Measurements from ENCODE around the gene CACNA1C. TPM values are rescaled to one million over a fixed set of nuclear protein-coding genes. Genes with fewer than 3 reads are reported as not detected.

The CACNA1C gene
- total RNA-seq, 1 experiment from 2014 or later, result 1.1 TPM

- no peak overlapping the region for H3T11ph ChIP-seq (ENCODE audit: low read length)
- no peak for DNase-seq
- peaks cover 4 to 6% of the 10 kb centered on the region in 2 experiments; a peak in 4 of 5 replicates for H3K9me3 Mint-ChIP-seq
- H3K36me3 Mint-ChIP-seq (ENCODE audit: insufficient read depth in 1 of 3, low read depth in 3 of 3), result peaks cover 0 to 10% (median 0%) of the 10 kb centered on the region in 3 experiments; a peak in 2 of 7 replicates
- peaks cover 5% of the 10 kb centered on the region for H3K27me3 Mint-ChIP-seq (ENCODE audit: low read depth)
- no peak overlapping the region for H2BK20ac ChIP-seq (ENCODE audit: low read depth, low read length, poor library complexity, severe bottlenecking)
- H3K4me1 ChIP-seq (ENCODE audit: insufficient read depth, low read length), result peaks cover 14% of the 10 kb centered on the region; the same call in 1 of the 2 replicates
- peak overlapping the region; percentile 53; the same call in 1 of the 2 replicates for H3K14ac ChIP-seq (ENCODE audit: insufficient read depth, low read length)
- no peak for TF ChIP-seq CTCF (conservative IDR thresholded peaks at IDR 0.05)
- no peak overlapping the region for H2BK5ac ChIP-seq (ENCODE audit: insufficient read length, low read length)
- H3K56ac ChIP-seq (ENCODE audit: insufficient read length, low read depth, low read length), result no peak overlapping the region
- no peaks in the 10 kb centered on the region for H4K20me1 ChIP-seq (ENCODE audit: control insufficient read depth, insufficient read depth, insufficient read length)
- WGBS (ENCODE audit: extremely low coverage, insufficient read length, low lambda C conversion rate), result no CpG with 5 or more reads among the region's 8 CpGs
- peak overlapping the region; percentile 32 for H4K8ac ChIP-seq (replicated peaks; ENCODE audit: insufficient read length, low read depth, low read length)
- no peak overlapping the region for H3K23ac ChIP-seq (ENCODE audit: insufficient read length, low read depth, low read length)
- no peak overlapping the region for H3K4me3 Mint-ChIP-seq
- H4K91ac ChIP-seq (ENCODE audit: insufficient read length, low read depth, low read length), result no peak overlapping the region
- H2BK12ac ChIP-seq (ENCODE audit: insufficient read length, low read depth, low read length), result no peak overlapping the region
- H3K23me2 ChIP-seq (ENCODE audit: insufficient read length, low read depth, low read length, poor library complexity, severe bottlenecking), result no peaks in the 10 kb centered on the region
- H3K27ac Mint-ChIP-seq, result no peak overlapping the region
- peak overlapping the region; percentile 44 for H3K18ac ChIP-seq (ENCODE audit: insufficient read length, low read depth, low read length)
- H2BK15ac ChIP-seq (ENCODE audit: low read depth, low read length), result no peak overlapping the region
- no peak overlapping the region for H3K4me2 ChIP-seq (ENCODE audit: insufficient read depth, insufficient read length, low read length)
- peaks cover 17 to 23% of the 10 kb centered on the region in 2 experiments for H3K4me1 Mint-ChIP-seq
- no peak overlapping the region for H3K9ac ChIP-seq (ENCODE audit: extremely low read depth, insufficient read length, low read length)
- H3K79me2 ChIP-seq (ENCODE audit: insufficient read depth, low read length), result no peaks in the 10 kb centered on the region
- no peak overlapping the region for H3K27ac ChIP-seq (ENCODE audit: insufficient read length, low read depth, low read length)
- H2AFZ ChIP-seq (ENCODE audit: low read length), result no peak overlapping the region
- no peak overlapping the region for H4K5ac ChIP-seq (ENCODE audit: insufficient read length, low read depth, low read length)
- H3K4ac ChIP-seq (ENCODE audit: low read depth, low read length), result no peak overlapping the region
- H3K27me3 ChIP-seq (ENCODE audit: insufficient read depth, low read length), result no peaks in the 10 kb centered on the region
- no peaks in the 10 kb centered on the region for H3K79me1 ChIP-seq (ENCODE audit: insufficient read depth, low read depth, low read length, poor library complexity, severe bottlenecking)
- no peaks in the 10 kb centered on the region for H3K9me3 ChIP-seq (ENCODE audit: control insufficient read depth, low read depth, low read length)
- no peak overlapping the region for H2BK120ac ChIP-seq (ENCODE audit: low read depth, low read length, poor library complexity, severe bottlenecking)
- no peak overlapping the region for H2AK5ac ChIP-seq (ENCODE audit: insufficient read length, low read length)
These were observed 369.8 kb downstream of the CACNA1C start for GRCh38 chr12:2422591-2422990.

All from H9 (cell line).